Naive thymus-derived CD4-positive, alpha-beta T cell (primary cell): ENCODE measurements around the gene VPS50. TPM values are rescaled to one million over a fixed set of nuclear protein-coding genes. Genes with fewer than 3 reads are reported as not detected.
"Not testable (repeated sequence)": the region's sequence is repeated elsewhere in the genome, so short reads cannot be mapped to it uniquely, and the experiment has no call there.

Experiments
- ATAC-seq: fragments of 150-1000 bp; cut with Tn5 transposase; 2 replicates; pipeline ENCODE4 v1.10.0; 2021; ENCODE audit warnings: mild to moderate bottlenecking, moderate library complexity
- CTCF ChIA-PET: fragments of 350-600 bp; sonication (Branson Sonifier 250); formaldehyde crosslinking; loops from one replicate; lab custom pipeline; 2021; ENCODE audit warnings: antibody characterized with exemption; lab: Charles Lee
- POLR2A ChIA-PET: fragments of 350-600 bp; sonication (Branson Sonifier 250); formaldehyde crosslinking; loops from one replicate; lab custom pipeline; 2021; ENCODE audit warnings: antibody characterized with exemption, inconsistent platforms; lab: Charles Lee
- DNase-seq, 9 donors: peaks; one replicate each; pipeline versions ENCODE4 v3.0.0 to v3.0.0-alpha.2; 2020 to 2022; ENCODE audit warnings: mixed read lengths in 1 of 9
- H3K27ac ChIP-seq: one replicate; pipeline ENCODE4 v1.7.0; 2013; ENCODE audit warnings: mild to moderate bottlenecking, low read depth, low read length, moderate library complexity
- H3K27me3 ChIP-seq, 2 donors: one replicate each; pipeline ENCODE4 v1.7.0; 2013; ENCODE audit warnings: low read length in 2 of 2, mild to moderate bottlenecking in 2 of 2, moderate library complexity in 2 of 2; ENCODE audit not compliant: control insufficient read depth in 2 of 2, insufficient read depth in 2 of 2
- H3K36me3 ChIP-seq, 3 experiments: 1 replicate in 2 of 3; 2 replicates in 1 of 3; pipeline ENCODE4 v1.7.0; 2013; ENCODE audit warnings: low read length in 3 of 3, mild to moderate bottlenecking in 3 of 3, moderate library complexity in 1 of 3; ENCODE audit not compliant: insufficient read depth in 3 of 3, control insufficient read depth in 2 of 3
- H3K4me1 ChIP-seq, 2 donors: one replicate each; pipeline ENCODE4 v1.7.0; 2013; ENCODE audit warnings: low read length in 2 of 2, mild to moderate bottlenecking in 2 of 2, moderate library complexity in 1 of 2; ENCODE audit not compliant: control insufficient read depth in 2 of 2, insufficient read depth in 2 of 2
- H3K4me3 ChIP-seq: 2 replicates; pipeline ENCODE4 v1.7.0; 2013; ENCODE audit warnings: mild to moderate bottlenecking, low read length
- H3K9me3 ChIP-seq, 3 experiments: 1 replicate in 2 of 3; 2 replicates in 1 of 3; pipeline ENCODE4 v1.7.0; 2013; ENCODE audit warnings: low read length in 3 of 3; ENCODE audit not compliant: control insufficient read depth in 2 of 3
- H3K27ac Mint-ChIP-seq, 9 donors: one replicate each; pipeline ENCODE4 v1.8.0; 2020 to 2022; ENCODE audit warnings: mixed read lengths in 9 of 9, mild to moderate bottlenecking in 8 of 9, moderate library complexity in 5 of 9, inconsistent platforms in 2 of 9
- H3K27me3 Mint-ChIP-seq, 5 donors: one replicate each; pipeline ENCODE4 v1.8.0; 2021 to 2022; ENCODE audit warnings: mixed read lengths in 5 of 5, mild to moderate bottlenecking in 1 of 5
- H3K36me3 Mint-ChIP-seq, 5 donors: one replicate each; pipeline ENCODE4 v1.8.0; 2020 to 2022; ENCODE audit warnings: mixed read lengths in 5 of 5, mild to moderate bottlenecking in 3 of 5, inconsistent platforms in 1 of 5
- H3K4me1 Mint-ChIP-seq, 7 donors: one replicate each; pipeline ENCODE4 v1.8.0; 2020 to 2022; ENCODE audit warnings: mixed read lengths in 7 of 7, mild to moderate bottlenecking in 3 of 7, inconsistent platforms in 1 of 7
- H3K4me3 Mint-ChIP-seq, 10 donors: one replicate each; pipeline ENCODE4 v1.8.0; 2020 to 2022; ENCODE audit warnings: mild to moderate bottlenecking in 10 of 10, mixed read lengths in 10 of 10, moderate library complexity in 6 of 10, inconsistent platforms in 2 of 10
- H3K9me3 Mint-ChIP-seq, 11 donors: one replicate each; pipeline ENCODE4 v1.8.0; 2020 to 2022; ENCODE audit warnings: mixed read lengths in 11 of 11, mild to moderate bottlenecking in 4 of 11, inconsistent platforms in 1 of 11, moderate library complexity in 1 of 11
- intact Hi-C, 2 donors: fragments of 100-400 bp; cut with micrococcal nuclease; formaldehyde crosslinking; loops; one replicate each; pipeline ENCODE4 v1.15.1; 2023
- polyA plus RNA-seq, 2 donors: library from polyadenylated mRNA; unstranded; fragments of 300-500 nt; fragmentation: Illumina TruSeq; gene quantifications; one replicate each; pipeline ENCODE4 v1.2.3, GENCODE V29; 2021
- total RNA-seq, 6 experiments: library from RNA in 5 of 6; stranded (reverse) in 5 of 6; gene quantifications; 1 replicate in 5 of 6; 2 replicates in 1 of 6; pipeline ENCODE4 v1.2.3 and lab custom pipeline; 2021 to 2026

The VPS50 gene
- total and polyA plus RNA-seq, 7 experiments from 2014 or later: 15.3 to 44.2 (median 30.7) TPM

DNA sequence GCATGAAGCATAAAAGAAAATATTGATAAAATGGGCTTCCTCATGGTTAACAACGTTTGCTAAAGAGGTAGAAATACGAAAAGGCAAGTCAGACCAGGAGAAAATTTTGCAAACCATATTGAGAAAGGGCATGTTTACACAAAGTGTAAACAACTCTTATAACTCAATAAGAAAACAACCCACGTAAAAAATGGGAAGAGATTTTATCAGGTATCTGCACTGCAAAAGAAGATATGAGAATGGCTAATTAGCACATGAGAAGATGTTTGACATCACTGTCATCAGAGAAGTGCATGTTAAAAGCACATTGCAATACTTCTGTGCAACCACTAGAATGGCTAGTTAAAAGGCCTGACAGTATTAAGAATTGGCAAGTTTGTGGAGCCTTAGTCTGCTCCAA is 99.5 kb downstream of the VPS50 start:
- ATAC-seq (no peak), DNase-seq (no peak)
- Histone ChIP-seq H3K36me3 (no peaks in the 10 kb centered on the region), H3K27me3 (no peaks in the 10 kb centered on the region), H3K4me1 (no peaks in the 10 kb centered on the region), H3K9me3 (no peaks in the 10 kb centered on the region), H3K27ac (no peak overlapping the region), H3K4me3 (no peak overlapping the region)
- H3K9me3 Mint-ChIP-seq: peaks cover 0 to 6% (median 0%) of the 10 kb centered on the region in 11 donors
- H3K27ac Mint-ChIP-seq: no peak overlapping the region
- intact Hi-C loops: no loop called here
- ChIA-PET CTCF (interaction anchor here (0.7 kb wide), 1 partner anchor 1014 kb away, joined by 5 read pairs; no protein-coding TSS in a partner anchor), POLR2A (interaction anchor here (0.7 kb wide), 1 partner anchor 617 kb away, joined by 6 read pairs; no protein-coding TSS in a partner anchor)
- peaks cover 3 to 52% (median 21%) of the 10 kb centered on the region in 5 donors for H3K36me3 Mint-ChIP-seq
- no peak overlapping the region for H3K4me3 Mint-ChIP-seq
- H3K27me3 Mint-ChIP-seq: no peaks in the 10 kb centered on the region
- no peaks in the 10 kb centered on the region for H3K4me1 Mint-ChIP-seq

DNA sequence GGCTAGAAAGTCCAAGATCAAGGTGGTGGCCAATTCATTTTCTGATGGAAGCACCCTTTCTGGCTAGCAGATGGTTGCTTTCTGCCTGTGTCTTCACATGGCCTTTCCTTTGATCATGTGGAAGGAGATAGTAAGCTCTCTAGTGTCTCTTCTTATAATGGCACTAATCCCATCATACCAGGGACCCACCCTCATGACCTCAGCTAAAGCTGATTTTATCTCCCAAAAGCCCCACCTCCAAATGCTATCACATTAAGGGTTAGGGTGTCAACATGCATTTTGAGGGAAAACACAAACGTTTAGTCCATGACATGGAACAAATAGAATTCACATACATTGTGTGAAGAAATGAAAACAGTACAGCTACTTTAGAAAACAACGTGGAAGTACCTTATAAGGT is 100.0 kb downstream of the VPS50 start:
- no peaks in the 10 kb centered on the region for H3K4me1 Mint-ChIP-seq
- peaks cover 0 to 6% (median 0%) of the 10 kb centered on the region in 11 donors for H3K9me3 Mint-ChIP-seq
- no peaks in the 10 kb centered on the region for H3K4me1 ChIP-seq
- CTCF ChIA-PET: no interaction called here
- no peaks in the 10 kb centered on the region for H3K36me3 ChIP-seq
- no peak overlapping the region for H3K4me3 ChIP-seq
- H3K27ac Mint-ChIP-seq: no peak overlapping the region
- H3K9me3 ChIP-seq: no peaks in the 10 kb centered on the region
- no peak overlapping the region for H3K27ac ChIP-seq
- H3K4me3 Mint-ChIP-seq: no peak overlapping the region
- no peak for DNase-seq
- no peaks in the 10 kb centered on the region for H3K27me3 ChIP-seq
- H3K27me3 Mint-ChIP-seq: no peaks in the 10 kb centered on the region
- POLR2A ChIA-PET: no interaction called here
- ATAC-seq: no peak
- peaks cover 3 to 55% (median 21%) of the 10 kb centered on the region in 5 donors for H3K36me3 Mint-ChIP-seq
- intact Hi-C loops: no loop called here

GRCh38 chr7:93337052-93337451 is 104.9 kb downstream of the VPS50 start:
- Mint-ChIP-seq H3K9me3 (peaks cover 0 to 4% (median 2%) of the 10 kb centered on the region in 11 donors), H3K4me1 (no peaks in the 10 kb centered on the region), H3K27me3 (no peaks in the 10 kb centered on the region), H3K4me3 (no peak overlapping the region), H3K27ac (no peak overlapping the region), H3K36me3 (peaks cover 17 to 76% (median 50%) of the 10 kb centered on the region in 5 donors)
- H3K27ac ChIP-seq: no peak overlapping the region
- ChIA-PET CTCF (interaction anchor here (0.6 kb wide), 1 partner anchor 10 kb away, joined by 3 read pairs; no protein-coding TSS in a partner anchor), POLR2A (interaction anchor here (1.0 kb wide), 1 partner anchor 28 kb away, joined by 11 read pairs; no protein-coding TSS in a partner anchor)
- H3K4me1 ChIP-seq: no peaks in the 10 kb centered on the region
- intact Hi-C loops: no loop called here
- H3K36me3 ChIP-seq: peaks cover 0 to 24% (median 0%) of the 10 kb centered on the region in 3 experiments
- no peak overlapping the region for H3K4me3 ChIP-seq
- DNase-seq (no peak), ATAC-seq (no peak)
- H3K9me3 ChIP-seq: no peaks in the 10 kb centered on the region
- H3K27me3 ChIP-seq: no peaks in the 10 kb centered on the region

- peaks cover 0 to 24% (median 0%) of the 10 kb centered on the region in 3 experiments for H3K36me3 ChIP-seq
- H3K9me3 ChIP-seq, DNase-seq, ATAC-seq, H3K9me3 Mint-ChIP-seq, H3K27ac ChIP-seq, H3K4me3 Mint-ChIP-seq, H3K27me3 Mint-ChIP-seq, CTCF ChIA-PET, H3K4me1 Mint-ChIP-seq, H3K4me3 ChIP-seq, H3K27ac Mint-ChIP-seq, H3K27me3 ChIP-seq, POLR2A ChIA-PET, H3K4me1 ChIP-seq, intact Hi-C loops: not testable (repeated sequence)
- H3K36me3 Mint-ChIP-seq: peaks cover 13 to 49% (median 39%) of the 10 kb centered on the region in 5 donors
Measured at GRCh38 chr7:93342178-93342577, 110.0 kb downstream of the VPS50 start.

- ChIA-PET CTCF (no interaction called here), POLR2A (no interaction called here)
- Histone ChIP-seq H3K27me3 (no peaks in the 10 kb centered on the region), H3K36me3 (peaks cover 0 to 11% (median 0%) of the 10 kb centered on the region in 3 experiments), H3K4me1 (no peaks in the 10 kb centered on the region), H3K27ac (no peak overlapping the region), H3K4me3 (no peak overlapping the region), H3K9me3 (no peaks in the 10 kb centered on the region)
- Mint-ChIP-seq H3K36me3 (peaks cover 6 to 20% (median 16%) of the 10 kb centered on the region in 5 donors), H3K4me1 (peaks cover 0 to 6% (median 0%) of the 10 kb centered on the region in 7 donors), H3K4me3 (no peak overlapping the region), H3K9me3 (no peaks in the 10 kb centered on the region), H3K27me3 (no peaks in the 10 kb centered on the region), H3K27ac (peak overlapping the region in 4 of 9 donors; percentile 2 to 60 (median 44))
- intact Hi-C loops: no loop called here
- ATAC-seq: no peak
- no peak for DNase-seq
Measured at GRCh38 chr7:93350338-93350737, 118.2 kb downstream of the VPS50 start.

DNA sequence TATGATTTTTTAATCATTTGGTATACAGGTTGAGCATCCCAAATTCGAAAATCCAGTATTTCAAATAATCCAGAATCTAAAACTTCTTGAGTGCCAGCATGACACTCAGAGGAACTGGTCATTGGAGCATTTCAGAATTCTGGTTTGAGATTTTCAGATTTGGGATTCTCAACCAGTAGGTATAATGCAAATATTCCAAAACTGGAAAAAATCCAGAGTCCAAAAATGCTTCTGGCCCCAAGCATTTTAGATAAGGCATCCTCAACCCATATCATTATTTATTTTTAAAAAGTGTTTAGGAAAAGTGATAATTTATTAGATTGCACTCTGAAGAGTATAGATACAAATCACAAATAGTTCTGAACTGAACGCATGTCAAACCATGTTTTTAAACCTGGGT is 120.7 kb downstream of the VPS50 start:
- ChIA-PET CTCF (no interaction called here), POLR2A (no interaction called here)
- H3K27ac Mint-ChIP-seq: no peak overlapping the region
- ATAC-seq (no peak), DNase-seq (no peak)
- intact Hi-C loops: no loop called here
- H3K36me3 Mint-ChIP-seq: peaks cover 6 to 43% (median 26%) of the 10 kb centered on the region in 5 donors
- H3K27me3 Mint-ChIP-seq: no peaks in the 10 kb centered on the region
- peaks cover 0 to 6% (median 0%) of the 10 kb centered on the region in 7 donors for H3K4me1 Mint-ChIP-seq
- no peaks in the 10 kb centered on the region for H3K4me1 ChIP-seq
- no peaks in the 10 kb centered on the region for H3K9me3 Mint-ChIP-seq
- no peak overlapping the region for H3K4me3 Mint-ChIP-seq
- no peak overlapping the region for H3K27ac ChIP-seq
- peaks cover 0 to 17% (median 0%) of the 10 kb centered on the region in 3 experiments for H3K36me3 ChIP-seq
- H3K9me3 ChIP-seq: no peaks in the 10 kb centered on the region
- no peaks in the 10 kb centered on the region for H3K27me3 ChIP-seq
- no peak overlapping the region for H3K4me3 ChIP-seq

GRCh38 chr7:93354815-93355214 is 122.6 kb downstream of the VPS50 start:
- Mint-ChIP-seq H3K9me3 (no peaks in the 10 kb centered on the region), H3K4me3 (no peak overlapping the region), H3K27ac (no peak overlapping the region), H3K27me3 (no peaks in the 10 kb centered on the region), H3K4me1 (peaks cover 0 to 6% (median 0%) of the 10 kb centered on the region in 7 donors), H3K36me3 (peaks cover 6 to 47% (median 22%) of the 10 kb centered on the region in 5 donors)
- no peaks in the 10 kb centered on the region for H3K4me1 ChIP-seq
- intact Hi-C loops: no loop called here
- no peak overlapping the region for H3K4me3 ChIP-seq
- DNase-seq (no peak), ATAC-seq (no peak)
- POLR2A ChIA-PET: no interaction called here
- CTCF ChIA-PET: no interaction called here
- no peak overlapping the region for H3K27ac ChIP-seq
- H3K36me3 ChIP-seq: peaks cover 0 to 17% (median 0%) of the 10 kb centered on the region in 3 experiments
- no peaks in the 10 kb centered on the region for H3K9me3 ChIP-seq
- H3K27me3 ChIP-seq: no peaks in the 10 kb centered on the region
